ENCODE measurements around the gene ADAMTSL5. TPM values are rescaled to one million over a fixed set of nuclear protein-coding genes. Genes with fewer than 3 reads are reported as not detected.

Gene ADAMTSL5
- total and polyA plus RNA-seq, 9 of the 15 experiments (the other 6 are each of a cell fraction or from before 2014, with no cell fraction given): 1.0 to 11.6 (median 4.1) TPM

DNA sequence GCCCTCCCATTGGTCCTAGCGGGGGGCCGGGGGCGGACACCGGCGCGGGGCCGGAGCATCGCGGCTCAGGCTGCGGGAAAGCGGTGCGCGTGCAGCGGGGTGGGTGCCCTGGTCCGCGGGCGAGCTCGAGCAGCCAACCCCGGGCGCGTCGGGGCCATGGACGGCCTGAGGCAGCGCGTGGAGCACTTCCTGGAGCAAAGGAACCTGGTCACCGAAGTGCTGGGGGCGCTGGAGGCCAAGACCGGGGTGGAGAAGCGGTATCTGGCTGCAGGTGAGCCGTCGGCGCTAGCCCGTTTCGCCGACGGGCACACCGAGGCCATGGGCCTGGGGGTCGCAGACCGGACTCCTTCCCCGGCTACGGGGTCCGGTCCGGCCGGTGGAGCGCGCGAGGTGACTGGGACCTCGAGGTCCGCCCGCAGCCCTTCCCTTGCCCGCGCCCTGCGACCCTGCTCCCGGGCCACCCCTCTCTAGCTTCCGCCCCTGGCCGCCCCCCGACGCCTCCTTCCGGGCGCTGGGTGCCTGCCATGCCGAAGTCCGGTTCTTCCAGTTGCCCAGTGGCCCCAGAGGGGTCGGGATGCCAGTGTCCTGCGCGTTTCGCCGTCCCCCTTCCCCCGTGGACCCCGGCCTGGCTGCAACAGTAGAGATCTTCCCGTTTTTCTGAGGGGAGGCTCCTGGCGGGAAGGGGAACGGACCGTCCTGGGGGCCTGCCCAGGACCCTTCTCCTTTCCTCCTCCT is 21.5 kb downstream of the ADAMTSL5 start, which contains the start of gene REEP6 (continued):
- TF ChIP-seq, protein P1, sequence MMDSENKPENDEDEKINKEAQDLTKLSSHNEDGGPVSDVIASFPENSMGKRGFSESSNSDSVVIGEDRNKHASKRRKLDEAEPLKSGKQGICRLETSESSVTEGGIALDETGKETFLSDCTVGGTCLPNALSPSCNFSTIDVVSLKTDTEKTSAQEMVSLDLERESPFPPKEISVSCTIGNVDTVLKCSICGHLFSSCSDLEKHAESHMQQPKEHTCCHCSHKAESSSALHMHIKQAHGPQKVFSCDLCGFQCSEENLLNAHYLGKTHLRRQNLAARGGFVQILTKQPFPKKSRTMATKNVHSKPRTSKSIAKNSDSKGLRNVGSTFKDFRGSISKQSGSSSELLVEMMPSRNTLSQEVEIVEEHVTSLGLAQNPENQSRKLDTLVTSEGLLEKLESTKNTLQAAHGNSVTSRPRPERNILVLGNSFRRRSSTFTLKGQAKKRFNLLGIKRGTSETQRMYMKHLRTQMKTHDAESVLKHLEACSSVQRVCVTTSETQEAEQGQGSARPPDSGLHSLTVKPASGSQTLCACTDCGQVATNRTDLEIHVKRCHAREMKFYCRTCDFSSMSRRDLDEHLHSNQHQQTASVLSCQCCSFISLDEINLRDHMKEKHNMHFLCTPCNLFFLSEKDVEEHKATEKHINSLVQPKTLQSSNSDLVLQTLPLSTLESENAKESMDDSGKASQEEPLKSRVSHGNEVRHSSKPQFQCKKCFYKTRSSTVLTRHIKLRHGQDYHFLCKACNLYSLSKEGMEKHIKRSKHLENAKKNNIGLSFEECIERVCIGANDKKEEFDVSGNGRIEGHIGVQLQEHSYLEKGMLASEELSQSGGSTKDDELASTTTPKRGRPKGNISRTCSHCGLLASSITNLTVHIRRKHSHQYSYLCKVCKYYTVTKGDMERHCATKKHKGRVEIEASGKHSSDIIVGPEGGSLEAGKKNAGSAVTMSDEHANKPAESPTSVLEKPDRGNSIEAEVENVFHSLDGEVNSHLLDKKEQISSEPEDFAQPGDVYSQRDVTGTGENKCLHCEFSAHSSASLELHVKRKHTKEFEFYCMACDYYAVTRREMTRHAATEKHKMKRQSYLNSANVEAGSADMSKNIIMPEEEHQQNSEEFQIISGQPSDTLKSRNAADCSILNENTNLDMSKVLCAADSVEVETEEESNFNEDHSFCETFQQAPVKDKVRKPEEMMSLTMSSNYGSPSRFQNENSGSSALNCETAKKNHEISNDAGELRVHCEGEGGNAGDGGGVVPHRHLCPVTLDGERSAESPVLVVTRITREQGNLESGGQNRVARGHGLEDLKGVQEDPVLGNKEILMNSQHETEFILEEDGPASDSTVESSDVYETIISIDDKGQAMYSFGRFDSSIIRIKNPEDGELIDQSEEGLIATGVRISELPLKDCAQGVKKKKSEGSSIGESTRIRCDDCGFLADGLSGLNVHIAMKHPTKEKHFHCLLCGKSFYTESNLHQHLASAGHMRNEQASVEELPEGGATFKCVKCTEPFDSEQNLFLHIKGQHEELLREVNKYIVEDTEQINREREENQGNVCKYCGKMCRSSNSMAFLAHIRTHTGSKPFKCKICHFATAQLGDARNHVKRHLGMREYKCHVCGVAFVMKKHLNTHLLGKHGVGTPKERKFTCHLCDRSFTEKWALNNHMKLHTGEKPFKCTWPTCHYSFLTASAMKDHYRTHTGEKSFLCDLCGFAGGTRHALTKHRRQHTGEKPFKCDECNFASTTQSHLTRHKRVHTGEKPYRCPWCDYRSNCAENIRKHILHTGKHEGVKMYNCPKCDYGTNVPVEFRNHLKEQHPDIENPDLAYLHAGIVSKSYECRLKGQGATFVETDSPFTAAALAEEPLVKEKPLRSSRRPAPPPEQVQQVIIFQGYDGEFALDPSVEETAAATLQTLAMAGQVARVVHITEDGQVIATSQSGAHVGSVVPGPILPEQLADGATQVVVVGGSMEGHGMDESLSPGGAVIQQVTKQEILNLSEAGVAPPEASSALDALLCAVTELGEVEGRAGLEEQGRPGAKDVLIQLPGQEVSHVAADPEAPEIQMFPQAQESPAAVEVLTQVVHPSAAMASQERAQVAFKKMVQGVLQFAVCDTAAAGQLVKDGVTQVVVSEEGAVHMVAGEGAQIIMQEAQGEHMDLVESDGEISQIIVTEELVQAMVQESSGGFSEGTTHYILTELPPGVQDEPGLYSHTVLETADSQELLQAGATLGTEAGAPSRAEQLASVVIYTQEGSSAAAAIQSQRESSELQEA (IDR thresholded peaks at IDR 0.05; ENCODE audit: low read depth): no peak
- peak in 1 of 2 experiments; percentile 19; a peak in 2 of 4 replicates for TF ChIP-seq KDM1A (IDR thresholded peaks at IDR 0.05)
- TF ChIP-seq STAT5A (IDR thresholded peaks at IDR 0.05; ENCODE audit: borderline replicate concordance, low read length): no peak
- no peak for TF ChIP-seq SMC3 (conservative IDR thresholded peaks at IDR 0.05; ENCODE audit: insufficient read depth, low read depth, low read length)
- no peak for TF ChIP-seq ILK (tag; IDR thresholded peaks at IDR 0.05; ENCODE audit: borderline replicate concordance, low read depth)
- TF ChIP-seq, protein P2, sequence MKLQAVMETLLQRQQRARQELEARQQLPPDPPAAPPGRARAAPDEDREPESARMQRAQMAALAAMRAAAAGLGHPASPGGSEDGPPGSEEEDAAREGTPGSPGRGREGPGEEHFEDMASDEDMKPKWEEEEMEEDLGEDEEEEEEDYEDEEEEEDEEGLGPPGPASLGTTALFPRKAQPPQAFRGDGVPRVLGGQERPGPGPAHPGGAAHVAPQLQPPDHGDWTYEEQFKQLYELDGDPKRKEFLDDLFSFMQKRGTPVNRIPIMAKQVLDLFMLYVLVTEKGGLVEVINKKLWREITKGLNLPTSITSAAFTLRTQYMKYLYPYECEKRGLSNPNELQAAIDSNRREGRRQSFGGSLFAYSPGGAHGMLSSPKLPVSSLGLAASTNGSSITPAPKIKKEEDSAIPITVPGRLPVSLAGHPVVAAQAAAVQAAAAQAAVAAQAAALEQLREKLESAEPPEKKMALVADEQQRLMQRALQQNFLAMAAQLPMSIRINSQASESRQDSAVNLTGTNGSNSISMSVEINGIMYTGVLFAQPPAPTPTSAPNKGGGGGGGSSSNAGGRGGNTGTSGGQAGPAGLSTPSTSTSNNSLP (IDR thresholded peaks at IDR 0.05; ENCODE audit: borderline replicate concordance, low read depth, low read length): no peak
- no peak for TF ChIP-seq TEAD2 (tag; IDR thresholded peaks at IDR 0.05)
- TF ChIP-seq, protein P3, sequence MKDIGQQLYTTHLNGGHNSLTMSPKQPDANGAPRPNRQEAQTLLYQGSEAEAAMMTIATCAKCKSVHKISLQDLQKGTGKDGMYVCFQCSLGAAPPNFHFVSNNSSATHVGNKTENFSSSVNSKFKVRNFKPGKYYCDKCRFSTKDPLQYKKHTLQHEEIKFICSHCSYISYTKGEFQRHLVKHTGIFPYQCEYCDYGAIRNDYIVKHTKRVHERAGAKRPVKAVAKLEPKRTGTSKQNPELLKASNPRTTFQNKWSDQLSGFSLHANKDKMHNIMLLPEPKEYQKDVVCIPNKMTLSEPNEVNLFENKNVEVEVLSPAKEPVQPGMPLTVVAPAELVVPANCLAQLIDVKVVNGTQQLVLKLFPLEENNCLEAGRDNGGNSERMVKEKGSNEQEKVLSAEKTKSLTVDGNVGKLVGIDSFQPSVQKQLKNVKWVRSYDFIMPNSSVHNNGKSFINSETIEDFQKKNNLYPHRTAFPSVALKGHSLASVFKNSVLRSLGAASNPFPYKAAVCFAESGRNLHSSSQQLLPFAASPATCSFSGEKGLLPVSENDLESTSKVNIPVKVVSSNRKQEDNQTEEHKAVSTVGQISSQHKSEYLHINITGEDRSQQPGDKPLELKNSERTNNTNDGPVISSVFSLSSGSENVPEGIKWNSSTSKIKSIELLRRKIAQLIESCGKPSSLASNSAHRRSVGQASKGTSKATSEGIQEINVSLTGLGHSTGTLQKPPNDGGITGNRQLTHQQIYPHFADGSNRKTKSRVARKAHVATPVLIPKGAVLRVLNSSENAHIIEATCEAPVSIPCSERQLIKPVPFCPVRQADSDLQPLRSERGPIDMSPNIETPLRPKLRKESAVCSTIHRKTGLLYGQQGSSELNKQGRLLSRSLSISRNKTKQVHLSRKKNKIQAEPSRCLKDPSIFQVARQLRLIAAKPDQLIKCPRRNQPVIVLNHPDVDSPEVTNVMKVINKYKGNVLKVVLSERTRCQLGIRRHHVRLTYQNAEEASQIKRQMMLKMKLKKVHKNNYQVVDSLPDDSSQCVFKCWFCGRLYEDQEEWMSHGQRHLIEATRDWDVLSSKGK (CRISPR knock-in tag; IDR thresholded peaks at IDR 0.05): no peak
- peak; percentile 72; the same call in 1 of the 2 replicates for TF ChIP-seq ZNF263 (CRISPR knock-in tag; IDR thresholded peaks at IDR 0.05; ENCODE audit: borderline replicate concordance)
- no peak for TF ChIP-seq COPS2 (conservative IDR thresholded peaks at IDR 0.05)
- TF ChIP-seq CBX8 (IDR thresholded peaks at IDR 0.05; ENCODE audit: borderline replicate concordance, extremely low read depth, low read depth, low read length, poor library complexity, severe bottlenecking): no peak
- no peak for TF ChIP-seq ARNT (IDR thresholded peaks at IDR 0.05)
- no peak for TF ChIP-seq ZNF175 (CRISPR knock-in tag; IDR thresholded peaks at IDR 0.05; ENCODE audit: low read depth)
